ENCODE data around the gene HPSE2.

The HPSE2 gene

DNA sequence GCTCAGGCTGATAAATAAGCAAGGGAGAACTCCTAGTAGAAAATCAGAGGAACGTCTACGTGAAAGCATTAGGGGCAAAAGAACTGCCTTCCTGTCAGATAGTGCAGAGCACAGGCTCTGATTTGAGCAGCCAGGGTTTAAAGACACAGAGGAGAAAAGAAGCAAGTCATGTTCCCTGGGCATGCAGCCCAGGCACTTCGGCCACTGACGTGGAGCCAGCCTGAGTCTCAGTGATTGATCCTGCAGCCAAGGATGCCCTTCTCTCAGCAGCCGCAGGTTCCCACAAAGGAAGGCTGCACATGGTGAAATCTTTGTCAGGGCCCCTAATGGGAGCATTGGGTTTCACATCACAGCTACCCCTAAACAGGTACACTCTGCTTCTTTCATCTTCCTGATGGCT lies 627.2 kb downstream of the HPSE2 start:
- DNase-seq = no peak

- no peak for DNase-seq
These were observed 633.4 kb downstream of the HPSE2 start for GRCh38 chr10:98602224-98602623.

DNA sequence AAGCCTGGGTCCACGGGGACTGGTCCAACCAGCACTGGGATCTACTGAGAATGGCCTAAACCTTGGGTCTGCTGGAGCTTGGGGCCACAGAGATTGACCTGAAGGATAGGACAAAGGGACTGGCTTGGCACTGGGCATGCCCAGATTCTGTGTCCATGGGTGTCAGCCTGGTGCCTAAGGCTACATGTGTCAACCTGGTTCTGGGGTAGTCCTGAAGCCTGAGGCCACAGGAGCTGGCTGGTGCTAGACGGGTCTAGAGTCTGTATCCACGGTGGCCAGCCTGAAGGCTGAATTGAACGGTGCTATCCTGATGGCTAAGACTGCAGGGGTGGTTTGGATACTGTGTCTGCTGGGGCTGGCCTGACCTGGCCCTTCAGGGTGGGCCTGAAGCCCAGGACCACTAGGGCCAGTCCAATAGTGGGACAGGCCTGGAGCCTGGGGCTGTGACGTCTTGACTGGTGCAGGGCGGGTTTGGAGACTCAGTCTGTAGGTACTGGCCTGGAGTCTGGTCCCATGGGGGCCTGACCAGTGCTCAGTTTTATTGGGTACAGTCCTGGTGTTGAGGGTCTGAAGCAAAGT lies 636.5 kb downstream of the HPSE2 start:
- no peak for DNase-seq

GRCh38 chr10:98596404-98596803 lies 639.2 kb downstream of the HPSE2 start:
- DNase-seq = no peak

- no peak for DNase-seq
These were observed 646.0 kb downstream of the HPSE2 start for GRCh38 chr10:98589691-98590090.

DNA sequence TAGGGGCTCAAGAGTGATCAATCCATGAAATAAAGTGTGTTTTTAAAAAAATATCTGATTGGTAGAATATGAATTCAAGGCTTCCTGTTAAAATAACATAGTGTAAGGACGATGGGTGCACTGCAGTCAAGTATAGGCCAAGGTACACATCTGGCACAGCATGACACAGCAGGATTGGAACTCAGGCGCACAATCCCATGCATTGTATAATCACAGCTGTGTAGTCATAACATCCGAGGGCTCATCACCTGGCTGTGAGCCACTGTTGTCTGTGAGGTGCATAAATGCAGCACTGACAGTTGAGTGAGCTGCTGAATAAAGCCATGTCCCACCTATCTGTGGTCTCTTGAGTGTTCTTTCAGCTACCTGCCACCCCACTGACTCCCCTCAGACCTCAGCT lies 646.6 kb downstream of the HPSE2 start:
- no peak for DNase-seq

- no peak for DNase-seq
These were observed 648.4 kb downstream of the HPSE2 start for GRCh38 chr10:98587156-98587837.

- no peak for DNase-seq
These were observed 649.6 kb downstream of the HPSE2 start for GRCh38 chr10:98586096-98586495.

DNA sequence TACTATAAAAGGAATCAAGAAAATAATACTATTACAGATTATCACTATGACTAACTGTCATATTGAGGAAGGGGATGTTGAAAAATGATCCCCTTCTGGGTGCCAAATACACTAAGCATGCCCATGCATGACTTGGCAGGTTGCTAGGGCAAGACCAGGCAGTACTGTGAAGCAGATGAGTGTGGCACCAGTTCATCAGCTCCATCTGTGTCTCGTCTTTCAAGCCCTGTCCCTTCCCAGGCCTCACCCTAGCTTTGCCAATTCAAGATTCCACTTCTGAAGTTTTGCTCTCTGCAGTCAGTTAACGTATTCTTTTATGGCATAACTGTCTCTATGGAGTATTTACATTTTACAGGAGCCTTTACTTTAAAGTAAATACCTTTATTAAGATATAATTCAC lies 653.3 kb downstream of the HPSE2 start:
- DNase-seq = no peak

DNA sequence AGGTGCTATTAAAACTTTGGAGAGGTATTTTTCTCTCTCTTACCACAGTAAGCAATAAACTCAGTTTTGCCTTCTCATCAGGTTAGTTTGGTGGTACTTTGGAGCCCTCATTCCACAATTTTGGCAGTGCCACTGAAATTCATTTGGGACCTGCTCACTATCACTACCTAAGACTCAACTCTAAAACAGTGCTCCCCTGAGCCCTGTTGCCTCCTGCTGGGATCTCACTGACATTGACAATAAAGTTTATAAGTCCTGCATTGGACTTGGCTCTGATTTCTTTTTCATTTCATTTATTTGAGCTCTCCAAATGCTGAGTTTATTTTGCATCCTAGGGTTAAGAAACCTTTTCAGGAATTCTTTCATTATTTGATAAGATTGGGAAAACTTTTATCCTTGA lies 658.1 kb downstream of the HPSE2 start:
- no peak for DNase-seq

GRCh38 chr10:98577168-98577567 lies 658.5 kb downstream of the HPSE2 start:
- no peak for DNase-seq

DNA sequence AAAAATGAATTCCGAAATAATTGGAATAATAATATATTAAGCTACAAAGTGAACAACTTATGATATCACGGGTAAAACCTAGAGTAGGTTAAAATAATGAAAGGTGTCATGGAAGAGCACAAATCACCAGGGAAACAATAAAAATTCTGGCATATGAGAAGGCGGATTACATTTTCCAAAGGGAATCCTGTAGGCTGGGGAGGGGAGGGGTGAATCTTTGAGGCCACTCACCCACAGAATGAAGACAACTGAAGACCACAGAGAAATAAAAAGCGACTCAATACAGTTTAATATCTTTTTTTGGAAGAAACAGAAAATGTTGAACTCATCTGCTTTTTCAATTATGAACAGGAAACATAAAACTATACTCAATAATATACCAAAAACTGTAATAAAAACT lies 659.6 kb downstream of the HPSE2 start:
- DNase-seq = no peak

DNA sequence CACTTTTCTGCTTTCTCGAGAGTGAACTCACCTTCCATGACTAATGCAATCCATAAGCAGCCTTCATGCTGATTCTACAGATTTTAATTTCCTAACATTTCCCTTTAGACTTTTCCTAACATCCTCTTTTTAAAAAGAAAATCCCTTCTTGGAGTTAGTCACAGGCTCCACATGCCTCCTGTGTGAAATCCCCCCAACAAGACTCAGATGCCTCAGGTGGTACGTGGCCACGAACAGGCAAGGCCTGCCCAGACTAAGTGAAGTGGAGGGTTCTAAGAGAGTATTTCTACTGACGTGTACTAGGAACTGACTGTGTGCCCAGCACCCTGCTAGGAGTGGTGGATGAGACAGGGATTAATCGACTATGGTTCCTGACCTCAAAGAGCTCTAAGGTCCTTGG lies 663.1 kb downstream of the HPSE2 start:
- no peak for DNase-seq

GRCh38 chr10:98570834-98571233 lies 664.8 kb downstream of the HPSE2 start:
- no peak for DNase-seq

DNA sequence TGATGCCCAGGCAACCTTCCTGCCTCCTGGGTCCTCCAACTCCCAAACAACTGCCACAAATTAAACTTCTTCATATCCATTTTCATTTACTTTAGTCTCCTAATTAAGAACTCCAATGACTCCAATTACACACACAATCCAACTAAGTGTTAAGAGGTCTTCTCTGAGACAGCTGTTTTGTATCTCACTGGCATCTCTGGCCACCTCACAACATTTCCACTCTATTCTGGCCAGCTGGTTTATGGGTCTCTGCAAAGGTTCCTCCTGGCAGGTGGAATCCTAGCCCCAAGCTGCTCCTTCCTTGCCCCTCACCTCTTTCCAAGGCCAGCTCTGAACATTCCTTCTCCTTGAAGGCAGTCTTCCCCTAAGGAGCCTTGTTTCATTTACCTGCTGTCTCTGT lies 665.8 kb downstream of the HPSE2 start:
- no peak for DNase-seq

- DNase-seq = no peak
These were observed 667.1 kb downstream of the HPSE2 start for GRCh38 chr10:98568551-98568950.

GRCh38 chr10:98567391-98568133 lies 668.1 kb downstream of the HPSE2 start:
- DNase-seq = no peak

- no peak for DNase-seq
These were observed 671.8 kb downstream of the HPSE2 start for GRCh38 chr10:98563811-98564210.

GRCh38 chr10:98560565-98560964 lies 675.1 kb downstream of the HPSE2 start:
- no peak for DNase-seq

DNA sequence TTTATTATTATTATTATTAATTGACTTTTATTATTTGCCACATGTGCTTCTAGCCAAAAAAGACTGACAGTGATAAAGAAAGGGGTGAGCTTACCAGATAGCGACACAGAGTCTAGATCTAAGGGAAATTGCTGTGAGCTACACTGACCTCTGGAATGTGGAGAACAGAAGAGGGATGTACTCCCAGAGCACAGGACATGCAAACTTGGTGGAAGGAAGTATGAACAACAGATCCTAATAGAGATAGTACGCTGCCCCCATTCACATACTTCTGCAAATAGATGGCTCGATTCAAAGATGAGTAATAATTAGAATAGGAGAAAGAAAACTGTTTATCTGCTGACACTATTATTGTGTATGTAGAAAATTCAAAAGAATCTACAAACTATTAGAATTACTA lies 679.6 kb downstream of the HPSE2 start:
- DNase-seq = no peak

DNA sequence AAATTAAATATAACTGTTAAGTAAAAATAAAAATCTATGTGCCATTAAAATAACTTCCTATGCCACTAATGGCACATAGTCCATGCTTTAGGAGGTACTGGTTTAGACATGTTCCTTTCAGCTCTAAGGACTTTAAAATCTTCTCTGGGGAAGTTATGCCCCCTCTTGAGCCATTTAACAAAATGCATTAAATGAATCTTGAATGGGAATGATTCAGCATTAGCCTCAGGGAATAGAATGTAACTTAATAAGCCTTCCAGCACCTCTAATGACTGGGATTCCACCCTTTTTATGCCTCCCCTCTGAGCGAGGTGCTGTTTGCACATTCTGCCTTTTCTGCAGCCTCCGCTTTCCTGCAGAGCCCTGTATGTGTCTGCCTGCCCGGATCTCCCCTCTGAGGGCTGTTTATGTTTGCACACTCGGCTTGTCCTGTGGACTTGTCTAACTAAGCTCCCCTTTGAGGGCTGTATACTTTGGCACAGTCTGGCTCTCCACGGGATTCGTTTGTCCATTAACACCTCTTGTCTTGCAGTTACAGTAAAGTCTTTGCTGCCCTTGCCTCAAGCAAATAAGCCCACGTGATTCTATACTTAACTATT lies 680.5 kb downstream of the HPSE2 start:
- DNase-seq = no peak

GRCh38 chr10:98541561-98541960 lies 694.1 kb downstream of the HPSE2 start:
- DNase-seq = peak; percentile 13

- DNase-seq = no peak
These were observed 696.1 kb downstream of the HPSE2 start for GRCh38 chr10:98539578-98539977.

DNA sequence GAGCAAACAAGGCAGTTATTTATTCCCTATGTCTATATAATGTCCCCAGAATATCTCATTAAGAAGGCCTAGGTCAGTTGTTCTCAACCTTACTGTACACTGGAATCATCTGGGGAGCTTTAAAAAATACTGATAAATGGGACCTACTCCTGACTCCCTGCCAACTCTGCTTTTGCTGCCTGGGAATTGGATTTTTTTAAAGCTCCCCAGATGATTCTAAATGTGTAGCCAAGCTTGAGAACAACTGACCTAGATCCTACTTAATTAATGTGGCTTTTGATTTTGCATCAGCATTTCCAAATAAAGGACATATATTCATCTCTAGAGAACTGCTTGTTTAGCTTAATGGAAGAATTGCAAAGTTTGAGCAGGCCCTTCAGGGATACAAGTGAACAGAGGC lies 697.2 kb downstream of the HPSE2 start:
- no peak for DNase-seq

Data from activated gamma-delta T cell treated with Interleukin-2 at 50 U/mL for 16 hours (primary cell).